GM12878 (cell line): ENCODE results near the gene POU2AF2.

Experiments used
- ATF2 ChIP-seq: IDR thresholded peaks from 2 replicates; pipeline ENCODE4 v1.6.1; 2012; ENCODE audit warnings: low read length, inconsistent platforms
- CBFB ChIP-seq: IDR thresholded peaks from 2 replicates; pipeline ENCODE4 v1.6.1; 2016; ENCODE audit warnings: antibody characterized with exemption, low read depth
- CEBPB ChIP-seq, 2 experiments: fragments of 150-350 bp in 1 of 2; IDR thresholded peaks; 2 replicates each; pipeline ENCODE4 v1.6.1; 2012 to 2014; ENCODE audit warnings: low read depth in 2 of 2, low read length in 2 of 2, borderline replicate concordance in 1 of 2, inconsistent platforms in 1 of 2
- CREM ChIP-seq: IDR thresholded peaks from 2 replicates; pipeline ENCODE4 v1.6.1; 2014; ENCODE audit warnings: antibody characterized with exemption, low read depth
- CTCF ChIP-seq, 3 experiments: IDR thresholded peaks in 2 of 3; conservative IDR thresholded peaks in 1 of 3; 2 replicates each; pipeline ENCODE4 v1.5.1; 2011; ENCODE audit warnings: low read depth in 3 of 3, low read length in 3 of 3, mild to moderate bottlenecking in 3 of 3, control low read depth in 2 of 3, moderate library complexity in 2 of 3, inconsistent platforms in 1 of 3, mixed read lengths in 1 of 3; ENCODE audit not compliant: control insufficient read depth in 2 of 3, insufficient read depth in 1 of 3; ENCODE audit errors: extremely low read depth in 1 of 3
- EGR1 ChIP-seq, 2 experiments: IDR thresholded peaks; 1 replicate in 1 of 2; 2 replicates in 1 of 2; pipeline ENCODE4 v1.6.1; 2011 to 2012; ENCODE audit warnings: low read depth in 2 of 2, low read length in 2 of 2, borderline replicate concordance in 1 of 2, mild to moderate bottlenecking in 1 of 2, moderate library complexity in 1 of 2
- EZH2 ChIP-seq: IDR thresholded peaks from 2 replicates; pipeline ENCODE4 v1.6.1; 2012; ENCODE audit warnings: low read depth, mild to moderate bottlenecking, control low read depth, inconsistent platforms, low read length, borderline replicate concordance; ENCODE audit not compliant: control insufficient read depth
- GABPA ChIP-seq: IDR thresholded peaks from 2 replicates; pipeline ENCODE4 v1.6.1; 2014; ENCODE audit warnings: antibody characterized with exemption, low read depth, mild to moderate bottlenecking, inconsistent platforms
- MAX ChIP-seq: IDR thresholded peaks from 2 replicates; pipeline ENCODE4 v1.6.1; 2012; ENCODE audit warnings: low read depth, low read length, improper control_type of control experiment
- POLR2A ChIP-seq: IDR thresholded peaks from 2 replicates; pipeline ENCODE4 v1.6.1; 2011; ENCODE audit warnings: low read depth, mild to moderate bottlenecking, low read length
- REST ChIP-seq: IDR thresholded peaks from 2 replicates; pipeline ENCODE4 v1.6.1; 2012; ENCODE audit warnings: mild to moderate bottlenecking, low read depth, low read length
- SREBF2 ChIP-seq: IDR thresholded peaks from 2 replicates; pipeline ENCODE4 v1.6.1; 2012; ENCODE audit warnings: mild to moderate bottlenecking, low read length
- YY1 ChIP-seq: IDR thresholded peaks from 2 replicates; pipeline ENCODE4 v1.6.1; 2011; ENCODE audit warnings: low read depth, mild to moderate bottlenecking, low read length

- TF ChIP-seq CTCF (IDR thresholded peaks at IDR 0.05 in 2 of 3, conservative IDR thresholded peaks at IDR 0.05 in 1 of 3; ENCODE audit: control insufficient read depth in 2 of 3, extremely low read depth in 1 of 3, insufficient read depth in 1 of 3, low read depth in 3 of 3, low read length in 3 of 3) (no peak), GABPA (no peak), SREBF2 (no peak), EGR1 (IDR thresholded peaks at IDR 0.05; ENCODE audit: borderline replicate concordance in 1 of 2, low read depth in 2 of 2, low read length in 2 of 2) (no peak), REST (no peak), CREM (no peak), MAX (no peak), POLR2A (no peak), ATF2 (no peak), CEBPB (IDR thresholded peaks at IDR 0.05; ENCODE audit: borderline replicate concordance in 1 of 2, low read depth in 2 of 2, low read length in 2 of 2) (no peak), EZH2 (no peak), YY1 (no peak), CBFB (no peak)
These were observed 50.7 kb downstream of the POU2AF2 start for GRCh38 chr11:111296196-111296595.
